ENCODE results near the gene SLC12A8.

DNA sequence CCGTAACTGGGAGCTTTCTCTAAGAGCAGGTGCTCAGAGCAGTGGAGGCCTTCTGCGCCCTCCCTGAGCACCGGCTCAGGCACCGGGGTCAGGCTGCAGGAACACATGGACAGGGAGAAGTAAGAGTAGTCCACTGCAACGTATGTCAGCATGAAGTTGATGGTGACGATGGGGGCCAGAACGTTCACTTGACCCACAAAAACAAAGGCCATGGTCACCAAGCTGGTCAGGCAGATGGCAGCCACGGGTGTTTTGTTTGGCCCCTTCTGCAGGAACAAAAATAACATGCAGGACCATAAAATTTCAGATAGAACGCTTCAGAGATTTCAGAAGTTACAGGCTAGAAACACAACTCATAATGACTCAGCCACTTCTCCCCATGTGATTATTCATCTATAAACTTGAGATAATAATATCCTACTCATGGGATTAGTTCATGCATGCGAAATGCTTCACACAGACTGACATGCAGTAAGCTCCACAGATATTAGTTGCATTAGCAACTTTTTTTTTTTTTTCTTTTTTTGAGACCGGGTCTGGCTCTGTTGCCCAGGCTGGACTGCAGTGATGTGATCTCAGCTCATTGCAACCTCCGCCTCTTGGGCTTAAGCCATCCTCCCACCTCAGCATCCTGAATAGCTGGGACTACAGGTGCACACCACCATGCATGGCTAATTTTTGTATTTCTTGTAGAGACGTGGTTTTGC, 104.5 kb downstream of the SLC12A8 start:
- no peak for TF ChIP-seq WIZ (CRISPR knock-in tag; IDR thresholded peaks at IDR 0.05)
- TF ChIP-seq CEBPB (IDR thresholded peaks at IDR 0.05; ENCODE audit: borderline replicate concordance, low read depth, low read length), result no peak
- no peak for TF ChIP-seq MED8 (CRISPR knock-in tag; IDR thresholded peaks at IDR 0.05; ENCODE audit: insufficient replicate concordance)
- no peak for TF ChIP-seq BRD4 (CRISPR knock-in tag; IDR thresholded peaks at IDR 0.05)
- TF ChIP-seq SMC3 (IDR thresholded peaks at IDR 0.05; ENCODE audit: low read length), result no peak
- no peak for TF ChIP-seq ZNF317 (CRISPR knock-in tag; IDR thresholded peaks at IDR 0.05)
- TF ChIP-seq ZMYM4 (CRISPR knock-in tag; IDR thresholded peaks at IDR 0.05), result no peak
- TF ChIP-seq RXRA (CRISPR knock-in tag; IDR thresholded peaks at IDR 0.05), result no peak
- no peak for TF ChIP-seq CHD2 (IDR thresholded peaks at IDR 0.05; ENCODE audit: low read depth, low read length)
- TF ChIP-seq MYC (CRISPR knock-in tag; IDR thresholded peaks at IDR 0.05; ENCODE audit: borderline replicate concordance), result no peak

Measured in HepG2 (cell line).